Pancreas (tissue), 10 donors: Measurements from ENCODE around the gene C1orf159. TPM values are rescaled to one million over a fixed set of nuclear protein-coding genes. Genes with fewer than 3 reads are reported as not detected.

Experiments
- ATAC-seq, 4 donors: fragments of 200-7000 bp; cut with Tn5 transposase; one replicate each; pipeline versions ENCODE4 v1.8.0 to v1.9.1; 2020; ENCODE audit warnings: mild to moderate bottlenecking in 4 of 4, moderate library complexity in 4 of 4
- DNase-seq, 6 donors: peaks; one replicate each; pipeline ENCODE4 v3.0.0-alpha.2; 2020
- FAIRE-seq: peaks from 2 replicates; lab custom pipeline; 2012; peaks lifted over from hg19 to GRCh38; lab: Jason Lieb, UNC
- H3K27ac ChIP-seq, 4 donors: fragments of 200-600 bp; sonication (generic); 1 replicate in 3 of 4; 2 replicates in 1 of 4; pipeline versions ENCODE4 v1.5.0 to v1.8.0; 2020
- H3K27me3 ChIP-seq, 4 donors: fragments of 200-600 bp; one replicate each; pipeline ENCODE4 v1.8.0; 2021
- H3K36me3 ChIP-seq, 3 donors: fragments of 200-600 bp; sonication (generic) in 1 of 3; one replicate each; pipeline versions ENCODE4 v1.5.0 to v1.8.0; 2020 to 2021
- H3K4me1 ChIP-seq, 3 donors: fragments of 200-600 bp; one replicate each; pipeline ENCODE4 v1.8.0; 2021
- H3K4me3 ChIP-seq, 4 donors: fragments of 200-600 bp; sonication (generic) in 2 of 4; one replicate each; pipeline versions ENCODE4 v1.5.0 to v1.8.0; 2020 to 2021
- H3K9me3 ChIP-seq, 4 donors: fragments of 200-600 bp; one replicate each; pipeline ENCODE4 v1.8.0; 2021
- CTCF ChIP-seq, 4 donors: fragments of 200-600 bp; sonication (generic) in 3 of 4; IDR thresholded peaks; one replicate each; pipeline versions ENCODE4 v1.5.0 to v1.8.0; 2021; ENCODE audit warnings: antibody characterized with exemption in 4 of 4
- WGBS, 2 donors: extraction: QIAGEN DNeasy Blood & Tissue Kit; methylation state at CpG; one replicate each; pipeline ENCODE4 v1.1.7; 2013; 5-methylcytosine and 5-hydroxymethylcytosine counted together
- intact Hi-C, 3 donors: fragments of 100-400 bp; cut with DNase I; formaldehyde crosslinking; loops; one replicate each; pipeline versions ENCODE4 v1.11.1 to v1.14.2; 2022
- polyA plus RNA-seq, 2 donors: library from polyadenylated mRNA; stranded (reverse); fragments of 200-250 nt; gene quantifications; one replicate each; pipeline ENCODE4 v1.2.3, GENCODE V29; 2013
- total RNA-seq, 6 donors: library from RNA; stranded (reverse); fragmentation: NEBNext Ultra II Directional in 4 of 6; extraction: Animal tissue kit (Norgen Biotek cat#: 25700) in 4 of 6; gene quantifications; one replicate each; pipeline versions ENCODE4 v1.2.1 to v1.2.4, GENCODE V29; 2021 to 2023
- donor health status: healthy with polysubstance abuse.
- donor health status: DM: no; HTN: no; CAD: no; lungs with moderate emphysema.
- donor health status: DM: no; HTN: no; CAD: no.
- donor health status: control.
- donor health status: control.
- donor health status: Bipolar disorder and iron deficiency.
- donor health status: DM: yes; HTN: yes; CAD: no.
- donor health status: DM: no; HTN: no; CAD: no.
- donor health status: DM: no; HTN: no; CAD: no.
- donor health status: DM: yes; HTN: yes; CAD: no.

C1orf159 gene
- total and polyA plus RNA-seq, 8 donors: 3.0 to 30.7 (median 4.9) TPM

GRCh38 chr1:1160281-1160930 lies 44.5 kb upstream of the C1orf159 start:
- WGBS, 2 donors: 87 to 91% methylated on average over 23 of the region's 23 CpGs
- H3K4me3 ChIP-seq: no peak overlapping the region
- TF ChIP-seq CTCF (IDR thresholded peaks at IDR 0.05): no peak
- ATAC-seq: no peak
- no peaks in the 10 kb centered on the region for H3K36me3 ChIP-seq
- FAIRE-seq: no peak
- intact Hi-C loops: no loop called here
- H3K27ac ChIP-seq: no peak overlapping the region
- peaks cover 6 to 9% (median 6%) of the 10 kb centered on the region in 3 donors for H3K4me1 ChIP-seq
- DNase-seq: no peak
- H3K9me3 ChIP-seq: no peaks in the 10 kb centered on the region
- H3K27me3 ChIP-seq: no peaks in the 10 kb centered on the region

- DNase-seq: peak in 5 of 6 donors; percentile 67 to 82 (median 77)
- no peak for FAIRE-seq
- WGBS, 2 donors: 14 to 15% methylated on average over 41 to 46 of the region's 46 CpGs
- Histone ChIP-seq H3K4me1 (peaks cover 6 to 9% (median 6%) of the 10 kb centered on the region in 3 donors), H3K27me3 (no peaks in the 10 kb centered on the region), H3K27ac (peak overlapping the region; percentile 99 to 100 (median 99)), H3K9me3 (no peaks in the 10 kb centered on the region), H3K4me3 (peak overlapping the region; percentile 55 to 75 (median 63)), H3K36me3 (no peaks in the 10 kb centered on the region)
- TF ChIP-seq CTCF (IDR thresholded peaks at IDR 0.05): no peak
- intact Hi-C loops: no loop called here
- ATAC-seq: peak; percentile 38 to 61 (median 54)
Observed at GRCh38 chr1:1157914-1158710, 42.2 kb upstream of the C1orf159 start.

GRCh38 chr1:1157426-1157913 lies 41.6 kb upstream of the C1orf159 start:
- Histone ChIP-seq H3K4me3 (peak overlapping the region; percentile 55 to 75 (median 63)), H3K27ac (peak overlapping the region; percentile 99 to 100 (median 99)), H3K27me3 (no peaks in the 10 kb centered on the region), H3K36me3 (no peaks in the 10 kb centered on the region), H3K9me3 (no peaks in the 10 kb centered on the region), H3K4me1 (peaks cover 6 to 9% (median 6%) of the 10 kb centered on the region in 3 donors)
- TF ChIP-seq CTCF (IDR thresholded peaks at IDR 0.05): no peak
- FAIRE-seq: no peak
- intact Hi-C loops: no loop called here
- DNase-seq: peak; percentile 88 to 96 (median 90)
- 0 to 2% methylated on average over 22 to 28 of the region's 29 CpGs for WGBS, 2 donors
- peak; percentile 82 to 91 (median 88) for ATAC-seq

GRCh38 chr1:1157033-1157365 lies 41.1 kb upstream of the C1orf159 start:
- H3K4me1 ChIP-seq: peaks cover 6 to 9% (median 6%) of the 10 kb centered on the region in 3 donors
- no peak for TF ChIP-seq CTCF (IDR thresholded peaks at IDR 0.05)
- ATAC-seq (no peak), DNase-seq (peak in 3 of 6 donors; percentile 40 to 61 (median 48)), FAIRE-seq (no peak)
- no peak overlapping the region for H3K4me3 ChIP-seq
- intact Hi-C loops: no loop called here
- H3K9me3 ChIP-seq: no peaks in the 10 kb centered on the region
- H3K36me3 ChIP-seq: no peaks in the 10 kb centered on the region
- H3K27me3 ChIP-seq: no peaks in the 10 kb centered on the region
- H3K27ac ChIP-seq: no peak overlapping the region
- WGBS, 2 donors: 7 to 33% methylated on average over 2 to 7 of the region's 9 CpGs
